ENCODE data around the gene ZNF622.
A peak's percentile ranks its signal among the peaks of the same experiment; 100 is the strongest.
"Not testable (repeated sequence)": the region's sequence is repeated elsewhere in the genome, so short reads cannot be mapped to it uniquely, and the experiment has no call there.

The ZNF622 gene

DNA sequence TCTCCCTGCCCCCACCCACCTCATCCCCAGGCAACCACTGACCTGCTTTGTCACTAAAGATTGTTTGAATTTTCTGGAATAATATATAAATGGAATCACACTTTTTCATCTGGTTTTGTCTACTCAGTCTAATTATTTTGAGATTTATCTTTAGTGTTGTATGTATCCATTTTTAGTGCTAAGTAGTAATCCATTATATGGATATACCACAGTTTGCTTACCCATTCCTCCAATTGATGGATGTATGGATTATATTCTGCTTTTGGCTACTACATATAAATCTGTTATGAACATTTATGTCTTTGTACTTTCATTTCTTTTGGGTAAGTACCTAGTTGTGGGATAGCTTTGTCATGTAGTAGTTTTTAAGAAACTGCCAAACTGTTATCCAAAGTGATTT lies 14.5 kb upstream of the ZNF622 start:
- no peak for DNase-seq (ENCODE audit: low read depth)

- no peak for DNase-seq (ENCODE audit: low read depth)
Measured at GRCh38 chr5:16477541-16477940, 11.9 kb upstream of the ZNF622 start.

GRCh38 chr5:16476417-16476816 lies 10.8 kb upstream of the ZNF622 start:
- DNase-seq (ENCODE audit: low read depth) = not testable (repeated sequence)

- no peak for DNase-seq (ENCODE audit: low read depth)
Measured at GRCh38 chr5:16471387-16471786, 5.8 kb upstream of the ZNF622 start.

DNA sequence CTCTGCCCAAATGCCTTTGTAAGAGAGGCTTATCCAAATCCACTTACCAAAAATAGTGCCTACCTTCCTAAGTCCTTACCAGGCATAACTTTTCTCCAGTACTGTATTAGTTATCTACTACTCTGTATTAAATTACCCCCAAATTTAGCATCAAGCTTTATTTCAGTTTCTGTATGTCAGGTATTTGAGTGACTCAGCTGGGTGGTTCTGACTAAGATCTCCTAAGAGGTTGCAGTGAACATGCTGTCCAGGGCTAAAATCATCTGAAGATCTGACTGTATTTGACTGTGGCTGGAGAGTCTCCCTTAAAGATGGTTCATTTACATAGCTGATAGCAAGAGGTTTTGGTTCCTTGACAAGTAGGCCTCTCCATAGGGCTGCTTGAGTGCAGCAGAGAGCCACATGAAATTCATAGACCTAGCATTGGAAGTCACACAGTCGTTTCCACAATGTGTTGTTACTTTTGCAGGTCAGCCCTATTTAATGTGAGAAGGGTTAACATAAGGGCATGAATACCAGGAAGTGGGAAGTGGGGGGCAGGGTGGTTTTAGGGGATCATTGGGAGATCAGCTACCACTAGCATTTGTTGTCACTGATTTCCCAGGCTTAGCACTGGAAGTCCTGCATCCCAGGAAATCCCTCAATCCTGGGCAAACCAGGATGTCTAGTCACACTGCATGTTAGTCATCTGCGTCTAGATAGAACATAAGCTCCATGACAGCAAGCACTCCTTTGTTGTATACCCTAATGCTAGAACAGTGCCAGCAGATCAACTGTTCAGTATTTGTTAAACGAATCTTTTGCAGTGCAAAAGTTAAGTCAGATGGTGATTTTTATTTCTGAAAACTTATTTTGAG lies 2.0 kb upstream of the ZNF622 start:
- DNase-seq (ENCODE audit: low read depth) = peak; percentile 29

DNA sequence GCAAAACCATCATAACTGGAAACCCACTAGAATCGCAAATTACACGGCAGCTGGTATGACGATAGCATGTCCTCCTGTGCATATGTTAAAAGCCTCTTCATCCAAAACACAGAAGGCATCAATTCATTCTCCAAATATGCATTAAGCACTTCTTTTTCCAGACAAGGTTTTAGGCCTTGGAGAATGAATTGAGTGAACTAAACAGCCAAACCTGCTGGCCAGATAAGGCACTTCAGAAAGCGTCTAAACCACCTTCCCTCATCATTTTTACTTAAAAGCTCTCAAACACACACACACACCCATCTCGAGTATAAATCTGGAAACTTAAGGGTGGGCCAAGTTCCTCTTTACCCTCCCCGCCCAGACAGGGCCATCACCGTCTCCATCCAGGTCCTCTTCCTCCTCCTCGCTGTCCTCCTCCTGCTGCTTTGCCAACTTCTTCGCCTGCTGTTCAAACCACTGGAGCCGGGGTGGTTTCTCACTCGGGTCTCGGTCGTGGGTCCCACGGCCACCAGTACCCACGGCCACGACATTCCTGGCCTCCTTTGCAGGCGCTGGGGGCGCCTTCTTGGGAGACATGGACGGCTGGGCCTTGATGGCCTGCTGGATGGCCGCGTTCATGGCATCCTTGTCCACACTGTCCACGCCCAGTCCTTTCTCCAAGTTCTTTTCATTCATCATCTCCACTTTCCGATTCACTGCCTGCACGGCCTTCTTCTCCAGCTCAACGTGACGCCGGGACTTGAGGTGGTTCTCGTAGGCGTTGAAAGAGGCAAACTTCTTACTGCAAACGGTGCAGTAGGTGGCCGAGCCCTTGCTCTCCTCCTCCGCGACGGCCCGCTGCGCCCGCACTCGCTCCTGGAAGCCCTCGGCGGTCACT lies 696 bp downstream of the ZNF622 start:
- DNase-seq (ENCODE audit: low read depth) = no peak

DNA sequence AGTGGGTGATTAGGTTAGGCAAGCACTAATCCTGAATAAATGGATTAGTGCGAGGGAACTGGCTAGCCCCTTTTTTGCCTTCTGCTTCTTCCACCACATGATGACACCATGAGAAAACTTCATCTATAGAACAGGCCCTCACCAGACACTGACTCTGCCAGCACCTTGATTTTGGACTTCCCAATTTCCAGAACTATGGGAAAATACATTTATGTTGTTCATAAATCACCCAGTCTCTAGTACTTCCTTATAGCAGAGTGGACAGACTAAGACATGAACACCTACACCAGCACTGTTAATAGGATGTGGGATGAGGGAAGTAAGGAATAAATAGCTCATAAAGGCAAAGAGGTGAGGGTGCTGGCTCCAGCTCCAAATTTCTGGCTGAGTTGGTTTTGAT lies 1.4 kb downstream of the ZNF622 start:
- no peak for DNase-seq (ENCODE audit: low read depth)

DNA sequence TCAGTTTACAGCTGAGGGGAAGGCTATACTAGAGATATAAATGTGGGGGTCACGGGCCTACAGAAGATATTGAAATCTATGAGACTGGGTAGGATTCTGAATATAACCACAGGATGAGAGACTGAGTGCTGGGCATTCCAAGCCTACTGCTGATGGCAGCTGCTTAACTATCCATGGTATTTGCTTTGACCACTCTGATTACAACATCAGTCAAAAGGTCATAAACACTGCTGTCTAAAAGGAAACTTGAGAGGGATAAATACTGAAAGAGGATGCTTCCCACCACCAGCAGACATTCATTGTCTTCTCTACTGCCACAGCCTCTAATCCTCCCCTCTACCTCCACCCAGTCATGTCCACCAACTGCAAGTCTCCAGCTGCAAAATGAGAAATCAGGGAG lies 3.8 kb downstream of the ZNF622 start:
- DNase-seq (ENCODE audit: low read depth) = peak; percentile 89

DNA sequence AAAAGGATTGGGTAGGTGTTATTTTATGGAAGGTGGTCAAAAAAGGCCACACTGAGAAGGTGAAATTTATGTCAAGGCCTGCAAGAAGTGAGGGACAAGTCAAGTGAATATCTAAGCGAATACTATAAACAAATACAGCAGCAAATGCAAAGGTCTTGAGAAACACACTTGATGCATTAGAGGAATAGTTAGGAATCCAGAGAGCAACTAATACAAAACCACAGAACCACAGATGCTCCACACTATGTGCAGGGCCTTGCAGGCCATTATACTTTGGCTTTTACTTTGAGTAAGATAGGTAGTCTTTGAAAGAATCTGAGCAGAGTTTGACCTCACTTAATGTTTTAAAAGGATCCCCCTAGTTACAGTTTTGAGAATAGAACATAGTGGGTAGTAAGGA lies 4.6 kb downstream of the ZNF622 start:
- DNase-seq (ENCODE audit: low read depth) = peak; percentile 21

GRCh38 chr5:16459451-16459850 lies 6.1 kb downstream of the ZNF622 start:
- DNase-seq (ENCODE audit: low read depth) = no peak

GRCh38 chr5:16457853-16458252 lies 7.7 kb downstream of the ZNF622 start:
- DNase-seq (ENCODE audit: low read depth) = no peak

- no peak for DNase-seq (ENCODE audit: low read depth)
Measured at GRCh38 chr5:16457451-16457850, 8.1 kb downstream of the ZNF622 start.

GRCh38 chr5:16456103-16456832 lies 9.3 kb downstream of the ZNF622 start:
- peak; percentile 61 for DNase-seq (ENCODE audit: low read depth)

- DNase-seq (ENCODE audit: low read depth) = no peak
Measured at GRCh38 chr5:16455668-16456067, 9.9 kb downstream of the ZNF622 start.

DNA sequence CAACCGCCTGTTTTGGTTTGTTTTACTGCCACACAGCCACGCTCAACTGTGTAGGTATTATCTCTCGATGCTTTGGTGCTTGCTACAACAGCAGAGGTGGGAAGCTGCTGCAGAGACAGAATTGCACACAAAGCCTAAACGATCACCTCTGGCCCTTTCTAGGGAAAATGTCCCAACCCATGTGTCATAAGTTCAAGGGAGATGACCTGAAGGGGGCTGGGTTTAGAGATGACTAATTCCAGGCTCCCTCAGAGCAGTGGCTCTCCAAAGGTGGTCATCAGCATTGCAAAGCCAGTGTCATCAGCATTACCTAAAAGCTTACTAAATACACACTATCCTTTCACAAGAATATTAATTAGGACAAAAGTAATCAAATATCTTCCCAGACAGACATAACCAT lies 10.9 kb downstream of the ZNF622 start:
- DNase-seq (ENCODE audit: low read depth) = no peak

DNA sequence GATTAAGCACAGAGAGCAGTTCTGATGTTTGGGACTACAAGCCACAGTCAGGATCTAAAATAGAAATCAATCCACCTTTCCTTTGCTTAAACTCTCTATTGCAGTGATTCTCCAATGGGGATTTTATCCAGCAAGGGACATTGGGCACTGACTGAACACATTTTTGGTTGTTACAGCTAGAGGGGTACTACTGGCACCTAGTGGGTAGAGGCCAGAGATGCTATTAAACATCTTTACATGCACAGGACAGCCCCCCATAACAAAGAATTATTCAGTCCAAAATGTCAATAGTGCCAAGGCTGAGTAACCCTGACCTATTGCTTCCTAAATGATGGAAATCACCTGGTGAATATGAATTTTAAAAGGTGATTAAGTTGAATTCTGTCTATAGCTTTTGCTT lies 12.0 kb downstream of the ZNF622 start:
- DNase-seq (ENCODE audit: low read depth) = no peak

DNA sequence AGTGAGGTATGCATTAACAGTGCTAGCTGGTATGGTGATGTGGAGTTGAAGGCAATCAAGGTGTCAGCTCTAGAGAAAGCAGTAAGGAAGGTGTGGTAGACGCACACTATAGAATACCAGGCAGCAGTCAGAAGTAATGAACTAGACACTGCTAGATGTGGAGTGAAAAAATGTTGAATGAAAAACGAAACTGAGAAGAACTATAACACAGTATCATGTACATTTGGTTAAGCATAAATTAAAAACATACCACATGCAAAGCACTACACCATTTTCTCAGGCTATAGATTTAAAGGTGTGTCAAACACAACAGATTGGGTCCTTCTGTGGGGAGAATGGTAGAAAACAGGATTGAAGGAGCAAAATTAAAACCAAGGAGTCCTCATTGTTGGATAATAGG lies 15.4 kb downstream of the ZNF622 start:
- no peak for DNase-seq (ENCODE audit: low read depth)

DNA sequence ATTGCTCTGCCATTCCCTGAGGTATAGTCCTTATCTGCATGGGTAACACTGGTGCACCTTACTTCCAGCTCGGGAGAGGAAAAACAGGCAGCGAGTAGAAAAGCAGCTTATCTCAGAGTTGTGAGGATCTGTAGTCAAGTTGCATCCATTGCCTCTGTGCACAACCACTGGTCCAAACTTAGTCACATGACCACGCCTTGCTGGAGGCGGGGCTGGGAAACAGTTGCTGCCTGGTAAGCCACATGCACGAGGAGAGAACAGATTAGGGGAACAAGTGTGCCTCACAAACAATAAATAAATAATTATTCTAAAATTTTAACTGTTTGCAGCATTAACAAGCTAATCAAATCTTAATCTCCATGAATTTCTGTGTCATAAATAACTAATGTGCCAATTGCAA lies 18.6 kb downstream of the ZNF622 start:
- DNase-seq (ENCODE audit: low read depth) = no peak

- DNase-seq (ENCODE audit: low read depth) = no peak
Measured at GRCh38 chr5:16437977-16438376, 27.6 kb downstream of the ZNF622 start.

GRCh38 chr5:16436065-16436682 lies 29.4 kb downstream of the ZNF622 start:
- DNase-seq (ENCODE audit: low read depth) = not testable (repeated sequence)

GRCh38 chr5:16431490-16431889 lies 34.1 kb downstream of the ZNF622 start:
- DNase-seq (ENCODE audit: low read depth) = no peak
